Hepatocyte (in vitro differentiated cells): Measurements from ENCODE around the gene RHBDL2.

ENCODE experiments used
- EZH2 ChIP-seq: fragments of 200-600 bp; sonication (generic); IDR thresholded peaks from 2 replicates; pipeline ENCODE4 v1.6.1; 2016; ENCODE audit warnings: antibody characterized with exemption, mild to moderate bottlenecking, borderline replicate concordance
- EZH2phosphoT487 ChIP-seq: fragments of 200-600 bp; sonication (generic); IDR thresholded peaks from one replicate; pipeline ENCODE4 v1.6.1; 2018; ENCODE audit warnings: antibody characterized with exemption, mild to moderate bottlenecking, low read depth, moderate library complexity; ENCODE audit not compliant: unreplicated experiment, severe bottlenecking
- TF ChIP-seq, protein P1 (sequence below): fragments of 200-600 bp; sonication (generic); IDR thresholded peaks from 2 replicates; pipeline ENCODE4 v1.5.1; 2016; ENCODE audit warnings: antibody characterized with exemption, mild to moderate bottlenecking; ENCODE audit not compliant: poor library complexity

DNA sequence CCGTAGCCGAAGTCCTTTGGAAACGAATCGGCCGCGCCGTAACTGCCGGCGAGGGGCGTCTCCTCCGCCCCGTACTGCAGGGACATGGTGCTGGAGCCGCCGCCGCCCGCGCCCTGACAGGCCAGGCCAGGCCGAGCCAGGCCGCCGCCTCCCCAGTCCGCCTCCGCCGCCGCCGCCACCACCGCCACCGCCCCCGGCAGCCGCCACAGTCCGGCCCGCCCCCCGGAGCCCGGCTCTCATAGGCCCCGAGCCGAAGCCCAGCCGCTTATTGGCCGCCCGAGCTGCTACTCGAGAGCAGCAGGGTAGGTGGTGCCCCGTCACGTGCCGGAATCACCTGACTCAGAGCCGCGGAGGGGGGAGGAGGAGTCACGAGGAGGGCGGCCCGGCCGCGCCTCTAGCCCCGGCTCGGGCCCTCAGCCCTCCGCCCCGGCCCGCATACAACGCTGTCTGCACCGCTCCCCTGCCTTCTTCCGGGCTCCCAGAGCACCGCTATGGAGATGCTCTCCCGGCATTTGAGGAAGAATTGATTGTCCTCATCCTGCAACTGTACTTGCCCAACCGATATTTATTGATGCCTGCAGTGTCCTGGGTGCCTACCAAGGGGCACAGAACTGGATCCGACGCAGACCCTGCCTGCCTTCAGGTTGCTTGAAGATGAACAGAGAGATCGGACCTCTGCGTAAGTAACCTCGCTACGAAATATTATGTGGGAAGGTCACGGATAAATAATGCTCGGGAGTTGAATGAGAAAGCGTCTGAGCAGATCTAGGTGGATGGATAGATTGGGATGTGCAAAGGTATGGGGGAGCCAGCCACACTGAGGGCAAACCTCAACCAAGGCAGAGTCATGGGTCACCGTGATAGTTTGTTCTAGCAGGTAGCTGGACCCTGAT is 81.8 kb downstream of the RHBDL2 start, which contains the start of gene RRAGC:
- TF ChIP-seq, protein P1, sequence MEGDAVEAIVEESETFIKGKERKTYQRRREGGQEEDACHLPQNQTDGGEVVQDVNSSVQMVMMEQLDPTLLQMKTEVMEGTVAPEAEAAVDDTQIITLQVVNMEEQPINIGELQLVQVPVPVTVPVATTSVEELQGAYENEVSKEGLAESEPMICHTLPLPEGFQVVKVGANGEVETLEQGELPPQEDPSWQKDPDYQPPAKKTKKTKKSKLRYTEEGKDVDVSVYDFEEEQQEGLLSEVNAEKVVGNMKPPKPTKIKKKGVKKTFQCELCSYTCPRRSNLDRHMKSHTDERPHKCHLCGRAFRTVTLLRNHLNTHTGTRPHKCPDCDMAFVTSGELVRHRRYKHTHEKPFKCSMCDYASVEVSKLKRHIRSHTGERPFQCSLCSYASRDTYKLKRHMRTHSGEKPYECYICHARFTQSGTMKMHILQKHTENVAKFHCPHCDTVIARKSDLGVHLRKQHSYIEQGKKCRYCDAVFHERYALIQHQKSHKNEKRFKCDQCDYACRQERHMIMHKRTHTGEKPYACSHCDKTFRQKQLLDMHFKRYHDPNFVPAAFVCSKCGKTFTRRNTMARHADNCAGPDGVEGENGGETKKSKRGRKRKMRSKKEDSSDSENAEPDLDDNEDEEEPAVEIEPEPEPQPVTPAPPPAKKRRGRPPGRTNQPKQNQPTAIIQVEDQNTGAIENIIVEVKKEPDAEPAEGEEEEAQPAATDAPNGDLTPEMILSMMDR = no peak
- TF ChIP-seq EZH2 (no peak), EZH2phosphoT487 (no peak)
